Neural progenitor cell (in vitro differentiated cells): ENCODE measurements around the gene MDP1.
"Not testable (repeated sequence)": the region's sequence is repeated elsewhere in the genome, so short reads cannot be mapped to it uniquely, and the experiment has no call there.

ENCODE experiments used
- EZH2 ChIP-seq: fragments of 200-600 bp; sonication (generic); IDR thresholded peaks from 2 replicates; pipeline ENCODE4 v1.6.1; 2017; ENCODE audit warnings: antibody characterized with exemption, mild to moderate bottlenecking, moderate library complexity
- EZH2phosphoT487 ChIP-seq: fragments of 200-600 bp; sonication (generic); IDR thresholded peaks from 2 replicates; pipeline ENCODE4 v1.6.1; 2017; ENCODE audit warnings: antibody characterized with exemption
- TF ChIP-seq, protein P1 (sequence below): fragments of 200-600 bp; sonication (generic); IDR thresholded peaks from 2 replicates; pipeline ENCODE4 v1.5.1; 2017; ENCODE audit warnings: antibody characterized with exemption, mild to moderate bottlenecking

DNA sequence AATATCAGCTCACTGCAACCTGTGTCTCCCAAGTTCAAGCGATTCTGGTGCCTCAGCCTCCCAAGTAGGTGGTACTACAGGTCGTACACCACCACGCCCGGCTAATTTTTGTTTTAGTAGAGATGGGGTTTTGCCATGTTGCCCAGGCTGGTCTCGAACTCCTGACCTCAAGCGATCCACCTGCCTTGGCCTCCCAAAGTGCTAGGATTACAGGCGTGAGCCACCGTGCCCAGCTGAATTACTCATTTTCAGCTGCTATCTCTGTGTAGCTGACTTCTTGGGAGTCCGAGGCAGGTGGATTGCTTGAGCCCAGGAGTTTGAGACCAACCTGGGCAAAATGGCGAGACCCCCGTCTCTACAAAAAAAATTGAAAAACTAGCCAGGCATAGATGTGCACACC, 29.5 kb upstream of the MDP1 start:
- TF ChIP-seq EZH2, EZH2phosphoT487: not testable (repeated sequence)
- TF ChIP-seq, protein P1, sequence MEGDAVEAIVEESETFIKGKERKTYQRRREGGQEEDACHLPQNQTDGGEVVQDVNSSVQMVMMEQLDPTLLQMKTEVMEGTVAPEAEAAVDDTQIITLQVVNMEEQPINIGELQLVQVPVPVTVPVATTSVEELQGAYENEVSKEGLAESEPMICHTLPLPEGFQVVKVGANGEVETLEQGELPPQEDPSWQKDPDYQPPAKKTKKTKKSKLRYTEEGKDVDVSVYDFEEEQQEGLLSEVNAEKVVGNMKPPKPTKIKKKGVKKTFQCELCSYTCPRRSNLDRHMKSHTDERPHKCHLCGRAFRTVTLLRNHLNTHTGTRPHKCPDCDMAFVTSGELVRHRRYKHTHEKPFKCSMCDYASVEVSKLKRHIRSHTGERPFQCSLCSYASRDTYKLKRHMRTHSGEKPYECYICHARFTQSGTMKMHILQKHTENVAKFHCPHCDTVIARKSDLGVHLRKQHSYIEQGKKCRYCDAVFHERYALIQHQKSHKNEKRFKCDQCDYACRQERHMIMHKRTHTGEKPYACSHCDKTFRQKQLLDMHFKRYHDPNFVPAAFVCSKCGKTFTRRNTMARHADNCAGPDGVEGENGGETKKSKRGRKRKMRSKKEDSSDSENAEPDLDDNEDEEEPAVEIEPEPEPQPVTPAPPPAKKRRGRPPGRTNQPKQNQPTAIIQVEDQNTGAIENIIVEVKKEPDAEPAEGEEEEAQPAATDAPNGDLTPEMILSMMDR, result not testable (repeated sequence)
